HG03575 (cell line): ENCODE measurements around the gene RAB5IF.
"Not testable (repeated sequence)": the region's sequence is repeated elsewhere in the genome, so short reads cannot be mapped to it uniquely, and the experiment has no call there.

Source experiments
- ATAC-seq: cut with Tn5 transposase; IDR thresholded peaks from one replicate; pipeline ENCODE4 v1.9.1; 2021; ENCODE audit not compliant: unreplicated experiment, insufficient number of reproducible peaks, low FRiP score; ENCODE audit errors: extremely low read depth

RAB5IF gene

DNA sequence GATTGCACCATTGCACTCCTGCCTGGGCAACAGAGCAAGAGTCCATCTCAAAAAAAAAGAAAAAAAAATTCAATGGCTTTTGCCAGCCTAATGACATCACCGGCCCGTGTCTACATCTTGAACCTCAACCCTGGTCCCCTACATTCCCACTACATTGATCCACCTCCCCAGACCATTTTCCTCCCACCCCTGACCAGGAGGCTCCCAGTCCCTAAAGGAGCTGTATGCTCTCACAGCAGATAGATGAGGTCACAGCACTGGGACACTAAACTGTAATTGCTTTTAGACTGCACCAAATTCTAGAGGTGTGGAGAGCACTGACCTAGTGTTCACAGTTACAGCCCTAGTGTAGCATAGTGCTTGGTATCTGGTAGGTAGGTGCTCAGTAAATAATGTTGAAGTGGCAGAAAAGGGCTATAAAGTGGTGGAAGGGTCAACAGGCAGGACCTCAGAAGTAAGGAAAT lies 21.5 kb upstream of the RAB5IF start:
- ATAC-seq: no peak

DNA sequence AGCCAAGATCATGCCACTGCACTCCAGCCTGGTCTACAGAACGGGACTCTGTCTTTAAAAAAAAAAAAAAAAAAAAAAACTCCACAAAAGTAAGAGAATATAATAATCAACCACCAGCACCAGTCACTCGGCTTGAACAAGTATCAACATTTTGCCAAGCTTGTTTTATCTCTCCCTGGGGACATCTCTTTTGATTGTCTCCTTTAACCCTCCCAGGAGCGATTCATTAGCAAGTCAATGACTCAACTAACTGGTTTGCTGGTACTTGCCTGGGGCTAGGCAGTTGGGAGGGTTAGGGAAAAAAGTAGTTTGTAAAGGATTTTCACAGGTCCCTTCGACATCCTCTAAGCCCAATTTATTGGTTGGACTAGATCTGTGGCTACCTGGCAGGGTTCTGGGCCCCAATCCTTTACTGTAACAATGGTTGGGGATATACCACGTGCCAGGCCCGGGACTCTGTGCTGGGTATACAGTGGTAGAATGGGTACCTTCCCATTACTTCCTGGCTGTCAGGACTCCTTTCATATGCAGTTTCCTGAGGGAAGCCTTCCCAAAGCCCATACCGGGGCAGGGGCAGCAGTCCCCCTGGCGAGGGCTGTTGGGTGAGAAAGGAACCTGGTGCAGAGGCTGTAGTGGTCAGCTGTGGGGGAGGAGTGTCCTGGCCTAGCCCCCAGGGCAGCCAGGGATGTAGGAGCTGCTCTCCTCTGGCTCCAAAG lies 20.0 kb upstream of the RAB5IF start:
- no peak for ATAC-seq

DNA sequence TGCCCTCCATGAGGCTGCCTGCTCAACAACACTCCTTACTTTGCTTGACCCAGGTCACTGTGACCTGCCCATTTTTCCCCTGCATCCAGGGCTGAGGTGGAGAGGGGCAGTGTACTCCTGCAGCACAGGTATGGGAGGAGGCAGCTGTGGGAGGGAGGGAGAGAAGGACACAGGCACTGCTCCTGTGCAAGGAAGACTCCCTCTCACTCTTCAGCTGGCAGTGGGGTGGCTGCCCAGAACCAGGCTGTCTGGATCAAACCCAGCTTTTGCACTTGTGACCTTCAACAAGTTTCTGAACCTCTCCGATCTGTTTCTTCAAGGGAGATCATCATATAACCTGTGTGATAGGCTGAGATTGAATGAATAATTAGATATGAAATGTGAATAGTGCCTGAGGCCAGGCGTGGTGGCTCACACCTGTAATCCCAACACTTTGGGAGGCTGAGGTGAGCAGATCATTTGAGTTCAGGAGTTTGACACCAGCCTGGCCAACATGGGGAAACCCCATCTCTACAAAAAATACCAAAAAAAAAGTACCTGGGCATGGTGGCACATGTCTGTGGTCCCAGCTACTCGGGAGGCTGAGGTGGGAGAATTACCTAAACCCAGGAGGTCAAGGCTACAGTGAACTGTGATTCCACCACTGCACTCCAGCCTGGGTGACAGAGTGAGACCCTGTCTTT lies 18.1 kb upstream of the RAB5IF start:
- no peak for ATAC-seq

DNA sequence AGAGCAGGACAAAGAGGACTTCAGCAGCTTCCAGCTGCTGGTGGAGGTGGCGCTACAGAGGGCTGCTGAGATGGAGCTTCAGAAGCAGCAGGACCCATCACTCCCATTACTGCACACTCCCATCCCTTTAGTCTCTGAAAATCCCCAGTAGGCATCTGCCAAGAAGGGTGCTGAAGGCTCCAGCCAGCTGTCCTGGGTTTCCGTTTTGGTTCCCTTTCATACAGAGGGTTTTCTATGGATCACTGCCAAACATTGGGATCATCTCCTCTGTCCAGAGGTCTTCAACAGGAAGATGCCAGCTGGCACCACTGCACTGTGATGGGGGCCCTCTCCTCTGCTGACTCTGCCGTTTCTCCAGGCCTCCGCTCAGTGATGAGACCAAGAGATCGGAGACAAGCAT lies 14.3 kb upstream of the RAB5IF start:
- ATAC-seq: no peak

DNA sequence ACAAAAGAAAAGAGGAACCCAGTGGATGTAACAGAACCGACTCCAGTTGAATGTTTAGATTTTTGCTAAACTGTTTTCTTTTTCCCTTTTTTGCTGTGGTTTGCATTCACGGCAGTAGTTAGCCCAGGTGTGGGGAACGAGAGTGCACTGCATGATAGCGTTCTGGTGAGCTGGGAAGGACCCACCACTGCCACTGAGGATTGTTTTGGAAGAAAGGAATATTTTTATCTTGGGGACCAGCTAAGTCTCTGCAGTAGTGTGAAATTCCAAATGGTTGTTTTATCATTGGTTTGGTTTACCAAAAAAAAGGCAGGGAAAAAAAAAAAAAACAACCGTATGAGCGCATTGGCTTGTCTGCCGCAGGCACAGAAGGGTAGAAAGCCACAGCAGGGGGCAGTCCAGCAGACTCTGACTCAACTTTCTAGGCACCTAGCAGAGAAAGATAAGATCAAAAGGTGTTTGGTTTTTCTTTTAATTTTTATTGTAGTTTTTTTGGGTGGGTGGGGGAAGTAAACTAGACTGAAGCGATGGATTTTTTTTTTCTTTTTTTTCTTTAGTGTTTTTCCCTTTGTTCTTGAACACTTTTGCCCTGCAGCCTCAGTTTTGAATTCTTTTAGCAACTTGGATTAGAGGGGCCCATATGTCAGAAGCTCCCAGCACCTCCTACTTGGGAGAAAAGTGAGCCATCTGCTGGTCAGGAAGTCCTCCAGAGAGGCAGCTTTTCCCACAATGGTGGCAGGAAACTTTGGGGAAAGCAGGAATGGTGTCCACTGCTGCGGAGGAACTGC lies 13.5 kb upstream of the RAB5IF start:
- ATAC-seq: no peak

DNA sequence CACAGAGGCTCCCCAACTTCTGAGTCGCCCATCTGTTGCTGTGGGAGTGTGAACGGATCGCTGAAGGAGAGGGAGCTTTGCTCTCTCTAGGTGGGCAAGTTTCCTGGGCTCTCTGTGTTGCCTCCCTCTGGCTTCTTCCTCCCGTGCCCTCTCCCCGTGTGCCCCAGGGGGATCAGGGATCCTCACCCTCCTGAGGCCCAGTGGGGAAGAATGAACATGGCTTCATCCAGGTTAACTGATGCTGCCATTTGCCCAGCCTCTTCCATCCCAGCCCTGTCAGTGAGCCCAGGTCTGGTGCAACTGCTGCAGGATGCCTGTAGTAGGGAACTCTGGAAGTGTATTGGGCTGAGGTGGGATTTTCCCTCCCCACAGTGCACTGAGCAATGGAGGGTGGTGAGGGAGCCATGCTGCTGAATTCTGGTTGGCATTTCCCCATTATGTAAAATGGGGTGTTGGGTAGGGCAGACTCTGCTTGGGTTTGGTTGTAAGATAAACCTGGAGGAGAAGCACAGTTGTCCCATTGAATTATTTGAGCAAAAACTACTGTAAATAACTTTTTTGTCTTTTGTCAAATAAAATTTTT lies 12.1 kb upstream of the RAB5IF start:
- no peak for ATAC-seq

DNA sequence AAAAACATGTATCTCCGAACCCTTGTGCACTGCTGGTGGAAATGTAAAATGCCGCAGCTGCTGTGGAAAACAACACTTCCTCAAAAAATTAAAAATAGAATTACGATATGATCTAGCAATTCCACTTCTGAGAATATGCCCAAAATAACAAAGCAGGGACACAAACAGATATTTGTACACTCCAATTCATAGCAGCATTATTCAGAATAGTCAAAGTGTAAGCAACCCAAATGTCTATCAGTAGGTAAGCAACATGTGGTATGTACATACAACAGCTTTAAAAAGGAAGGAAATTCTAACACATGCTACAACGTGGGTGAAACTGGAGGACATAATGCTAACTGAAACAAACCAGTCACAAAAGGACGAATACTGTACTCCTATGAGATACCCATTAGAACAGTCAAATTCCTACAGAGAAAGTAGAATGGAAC lies 5.7 kb upstream of the RAB5IF start:
- ATAC-seq: no peak

DNA sequence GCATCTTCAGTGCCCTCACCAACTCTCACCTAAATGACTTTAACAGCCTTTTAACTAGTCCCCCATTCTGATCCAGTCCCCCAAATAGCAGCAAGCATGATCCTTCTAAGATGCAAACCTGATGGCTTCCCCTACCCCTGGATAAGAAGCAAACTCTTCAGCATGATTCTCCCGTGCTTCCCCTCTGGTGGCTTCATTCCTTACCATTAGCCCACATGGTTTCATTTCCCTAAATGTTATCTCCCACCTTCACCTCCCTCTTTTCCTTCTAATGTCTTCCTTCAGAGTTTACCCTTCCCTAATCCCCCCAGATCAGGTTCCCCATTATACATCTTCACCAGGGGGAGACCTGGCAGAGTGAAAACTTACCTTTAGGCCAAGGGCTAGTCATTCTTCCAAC lies 4.0 kb upstream of the RAB5IF start:
- ATAC-seq: no peak

DNA sequence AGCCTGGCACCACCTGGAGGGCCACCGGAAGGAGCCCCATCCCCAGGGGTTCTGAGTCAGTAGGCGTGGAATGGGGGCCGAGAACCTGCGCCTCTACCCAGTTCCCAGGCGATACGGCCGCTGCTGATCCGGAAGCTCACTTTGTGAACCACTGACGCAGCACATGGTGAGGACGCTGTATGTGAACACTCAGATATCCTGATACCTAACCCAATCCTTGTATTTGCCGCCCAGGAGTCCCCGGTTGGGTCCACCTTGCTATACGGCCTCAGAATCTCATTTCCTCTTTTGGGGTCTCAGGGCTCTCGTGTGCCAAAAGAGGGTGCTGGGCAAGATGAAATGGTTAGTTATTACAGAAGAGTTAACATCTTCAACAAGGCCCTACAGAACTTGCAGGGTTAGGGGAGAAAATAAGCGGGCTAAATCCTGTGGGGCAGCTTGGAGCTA lies 604 bp upstream of the RAB5IF start:
- ATAC-seq: peak; percentile 6

DNA sequence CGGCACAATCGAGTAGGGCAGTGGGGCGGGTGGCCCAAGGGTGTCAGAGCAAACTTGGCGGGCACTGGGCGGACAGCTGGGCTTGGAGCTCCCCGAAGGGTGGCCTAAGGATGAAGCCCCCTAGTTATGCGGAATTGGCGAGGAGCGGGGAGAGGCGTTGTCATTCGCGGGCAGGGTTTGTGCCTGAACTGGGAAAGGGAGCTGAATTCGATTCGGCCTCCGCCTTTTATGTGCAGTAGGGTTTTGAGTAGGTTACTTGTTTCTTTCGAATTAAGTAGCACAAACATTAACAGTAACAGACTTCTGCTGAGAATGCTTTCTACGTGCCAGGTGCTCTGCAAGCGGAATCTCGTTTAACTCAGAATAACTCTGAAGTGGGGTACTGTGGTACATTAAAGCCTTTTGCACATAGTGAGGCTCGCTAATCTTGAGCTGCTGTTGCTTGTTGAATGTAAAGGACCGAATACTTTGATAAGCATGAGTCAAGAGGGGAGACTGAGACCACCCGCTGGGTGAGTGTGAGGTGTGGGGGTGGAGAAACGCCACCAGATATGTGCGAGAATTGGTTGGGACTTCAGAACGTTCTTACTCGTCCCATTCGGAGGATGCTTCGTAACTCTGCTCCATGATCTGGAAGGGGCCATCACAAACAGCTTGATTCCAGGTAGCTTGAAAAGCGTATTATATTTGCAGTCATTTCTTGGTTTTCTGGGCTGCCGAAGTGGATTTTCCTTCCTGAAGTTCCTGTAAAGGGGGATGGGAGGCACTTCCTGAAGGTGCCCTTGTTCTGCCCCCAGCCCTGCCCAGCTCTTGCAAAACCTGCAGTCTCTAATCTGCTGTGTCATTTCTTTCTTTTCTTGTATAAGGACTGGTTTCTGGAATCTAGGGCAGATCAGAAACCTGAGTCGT lies 833 bp downstream of the RAB5IF start:
- ATAC-seq: peak; percentile 11

DNA sequence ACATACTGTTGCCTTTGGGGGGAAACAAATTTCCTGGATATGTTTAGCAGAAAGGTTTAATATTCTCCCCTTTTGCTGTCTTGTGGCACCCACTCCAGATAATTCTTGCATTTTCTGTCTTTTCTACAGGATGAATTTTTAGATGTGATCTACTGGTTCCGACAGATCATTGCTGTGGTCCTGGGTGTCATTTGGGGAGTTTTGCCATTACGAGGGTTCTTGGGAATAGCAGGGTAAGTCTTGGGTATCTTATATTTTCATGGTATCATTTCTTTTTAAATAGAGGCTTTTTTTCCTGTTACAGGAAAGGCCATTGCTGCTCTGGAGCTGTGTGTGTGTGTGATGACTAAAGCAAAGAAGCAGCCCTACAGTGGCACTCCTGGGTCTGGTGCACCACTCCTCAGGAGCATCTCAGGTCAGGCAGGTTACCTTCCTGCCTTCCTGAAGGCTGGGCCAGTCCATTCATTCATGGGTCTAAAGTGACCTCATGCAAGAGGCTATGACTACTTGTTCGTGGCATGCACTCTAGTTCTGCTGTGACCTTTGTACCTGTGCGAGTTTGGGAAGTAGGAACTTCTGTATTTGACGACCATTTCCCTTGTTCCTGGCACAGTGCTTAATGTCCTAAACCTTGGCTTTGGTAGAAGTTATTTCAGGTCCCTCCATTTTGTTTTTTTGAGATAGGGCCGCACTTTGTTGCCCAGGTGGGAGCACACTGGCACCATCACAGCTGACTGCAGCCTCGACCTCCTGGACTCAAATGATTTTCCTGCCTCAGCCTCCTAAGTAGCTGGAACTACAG lies 2.2 kb downstream of the RAB5IF start:
- no peak for ATAC-seq

DNA sequence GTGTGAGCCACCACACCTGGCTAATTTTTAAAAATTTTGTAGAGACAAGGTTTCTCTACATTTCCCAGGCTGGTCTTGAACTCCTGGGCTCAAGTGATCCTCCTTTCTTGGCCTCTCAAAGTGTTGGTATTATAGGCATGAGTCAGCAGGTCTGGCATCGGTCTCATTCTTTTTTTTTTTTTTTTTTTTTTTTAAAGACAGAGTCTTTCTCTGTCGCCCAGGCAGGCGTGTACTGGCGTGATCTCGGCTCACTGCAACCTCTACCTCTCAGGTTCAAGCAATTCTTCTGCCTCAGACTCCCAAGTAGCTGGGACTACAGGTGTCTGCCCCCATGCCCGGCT lies 2.8 kb downstream of the RAB5IF start:
- ATAC-seq: not testable (repeated sequence)

DNA sequence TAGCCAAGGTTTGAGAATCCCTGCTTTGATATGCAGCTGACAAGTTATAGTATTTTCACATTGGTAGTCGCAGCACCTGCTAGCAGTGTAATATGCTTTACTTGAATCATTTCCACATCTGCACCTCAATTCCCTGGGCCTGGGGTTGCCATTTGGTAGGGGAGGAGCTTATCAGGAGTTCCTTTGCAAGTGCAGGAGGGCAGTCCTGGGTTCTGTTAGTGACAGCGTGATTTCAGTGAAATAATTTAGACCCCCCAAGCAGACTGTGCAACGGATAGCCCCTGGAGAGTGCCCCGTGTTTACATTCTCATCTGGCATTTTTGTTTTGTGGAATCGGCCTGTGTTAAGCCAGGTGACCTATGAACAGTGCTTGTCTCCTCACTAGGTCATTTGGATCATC lies 6.0 kb downstream of the RAB5IF start:
- ATAC-seq: no peak

DNA sequence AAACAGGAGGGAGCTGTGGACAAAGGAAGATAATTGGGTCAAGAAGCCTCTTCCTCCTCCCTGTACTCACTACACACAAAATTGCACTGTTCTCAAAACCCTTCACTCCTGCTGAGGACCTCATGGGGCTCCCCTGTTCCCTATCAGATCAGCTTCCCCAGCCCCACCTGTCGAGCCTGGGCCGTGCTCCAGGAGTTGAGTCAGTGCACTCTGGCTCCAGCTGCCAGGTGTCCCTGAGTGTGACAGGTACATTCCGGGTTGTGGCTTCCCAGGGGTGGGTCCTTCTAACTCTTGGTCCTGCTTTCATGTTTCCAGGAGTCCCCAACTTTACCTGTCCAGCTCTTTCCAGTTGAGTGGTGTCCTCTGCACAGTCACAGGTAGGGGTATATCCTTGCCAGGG lies 8.4 kb downstream of the RAB5IF start:
- ATAC-seq: no peak

DNA sequence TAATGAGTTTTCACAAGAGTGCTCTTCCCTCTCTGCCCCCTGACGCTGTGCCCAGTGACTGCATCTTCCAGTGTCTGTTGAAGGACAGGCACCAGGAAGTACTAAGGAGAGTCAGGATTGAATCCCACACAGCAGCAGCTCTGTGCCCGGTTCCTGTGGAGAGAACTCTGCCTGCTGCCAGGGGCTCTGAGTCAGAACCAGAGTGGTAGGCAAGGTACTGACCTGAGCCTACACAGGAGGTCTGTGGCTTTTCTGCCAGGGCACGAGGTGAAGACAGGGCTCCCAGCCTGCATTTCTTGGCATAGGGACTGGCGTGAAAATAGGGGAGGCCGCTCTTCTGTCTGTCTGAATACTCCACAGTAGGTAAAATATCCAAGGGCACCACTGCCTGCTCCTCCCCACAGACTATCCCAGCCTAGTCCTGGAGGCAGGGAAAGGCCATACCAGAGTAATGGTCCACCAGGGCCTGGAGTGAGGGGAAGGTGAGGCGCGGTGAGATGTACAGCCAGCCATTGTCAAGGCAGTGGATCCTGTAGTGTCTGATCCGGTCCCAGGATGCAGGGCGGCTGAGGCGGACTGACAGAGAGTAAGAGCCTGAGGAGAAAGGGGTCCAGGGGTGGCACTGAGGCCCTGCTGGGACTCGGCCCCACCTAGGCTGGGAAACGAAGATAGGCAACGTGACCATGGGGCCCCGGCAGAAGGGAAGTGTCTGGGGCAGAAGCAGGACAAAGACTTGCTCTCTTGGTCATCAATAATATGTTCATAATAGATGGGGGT lies 9.4 kb downstream of the RAB5IF start:
- no peak for ATAC-seq

DNA sequence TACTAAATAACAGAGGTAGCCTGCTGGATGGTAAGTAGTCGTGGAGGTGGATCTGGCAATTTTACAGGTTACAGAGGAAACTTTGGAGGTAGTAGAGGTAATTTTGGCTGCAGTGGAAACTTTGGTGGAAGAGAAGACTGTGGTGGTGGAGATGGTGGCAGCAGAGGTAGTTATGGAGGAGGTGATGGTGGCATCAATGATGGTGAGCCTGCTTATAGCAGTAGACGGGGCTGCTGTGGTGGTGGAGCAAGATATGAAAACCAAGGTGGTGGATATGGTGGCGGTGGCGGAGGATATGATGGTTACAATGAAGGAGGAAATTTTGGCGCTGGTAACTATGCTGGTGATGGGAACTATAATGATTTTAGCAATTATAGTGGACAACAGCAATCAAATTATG lies 15.3 kb downstream of the RAB5IF start:
- ATAC-seq: no peak

DNA sequence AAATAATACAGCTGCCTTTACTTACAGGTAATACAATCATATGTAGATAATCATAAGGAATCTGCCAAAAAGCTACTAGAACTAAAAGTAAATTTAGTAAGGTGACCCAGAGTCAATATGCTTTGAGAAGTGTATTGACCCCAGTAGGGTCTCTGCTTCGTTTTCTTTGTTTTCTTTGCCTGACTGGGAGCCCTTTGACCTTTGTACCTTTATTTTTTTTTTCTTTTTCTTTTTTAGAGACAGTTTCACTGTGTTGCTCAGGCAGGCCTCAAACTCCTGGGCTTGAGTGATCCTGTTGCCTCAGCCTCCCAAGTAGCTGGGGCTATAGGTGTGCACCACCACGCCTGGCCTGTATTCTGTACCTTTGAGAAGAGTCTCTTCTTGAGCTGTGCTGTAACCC lies 17.9 kb downstream of the RAB5IF start:
- no peak for ATAC-seq
